NT2/D1 (cell line): ENCODE data around the gene PFKP.

ENCODE experiments used
- SUZ12 ChIP-seq: IDR thresholded peaks from 2 replicates; pipeline ENCODE4 v1.6.1; 2011; ENCODE audit not compliant: insufficient read length, insufficient read depth; ENCODE audit errors: extremely low read depth
- YY1 ChIP-seq: IDR thresholded peaks from 2 replicates; pipeline ENCODE4 v1.6.1; 2011; ENCODE audit not compliant: insufficient read length, insufficient read depth

DNA sequence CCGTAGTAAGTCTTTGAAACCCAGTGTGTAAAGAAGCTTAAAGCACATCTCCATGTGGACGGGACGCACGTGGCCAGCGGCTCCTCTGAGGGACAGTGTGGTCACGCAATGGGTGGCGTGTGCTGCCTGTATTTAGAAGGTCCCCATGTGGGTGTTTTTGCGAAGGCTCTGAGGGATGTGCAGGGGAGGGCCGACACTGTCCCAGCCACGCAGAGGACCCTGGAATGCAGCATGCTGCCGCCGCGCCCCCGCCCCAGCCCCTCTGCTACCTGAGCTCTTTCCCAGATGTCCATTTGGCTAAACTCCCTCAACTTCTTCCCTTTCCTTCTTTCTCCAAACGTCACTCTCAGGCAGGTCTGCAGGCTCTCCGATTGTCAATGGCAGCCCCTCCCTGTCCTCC lies 8.8 kb downstream of the PFKP start:
- TF ChIP-seq SUZ12 (no peak), YY1 (no peak)
